Suppressor macrophage (primary cell): ENCODE results near the gene SLC43A1.
A peak's percentile ranks its signal among the peaks of the same experiment; 100 is the strongest.
"Not testable (repeated sequence)": the region's sequence is repeated elsewhere in the genome, so short reads cannot be mapped to it uniquely, and the experiment has no call there.

ENCODE experiments used
- DNase-seq, 4 experiments: peaks; one replicate each; pipeline ENCODE4 v3.0.0-alpha.2; 2020 to 2022
- total RNA-seq, 17 experiments: gene quantifications; one replicate each; lab custom pipeline; 2026; ENCODE audit warnings: mixed read lengths in 6 of 17, inconsistent platforms in 3 of 17; lab: John Stamatoyannopoulos, UW

Gene SLC43A1
- 2.0 to 13.2 (median 8.7) reads per million in 17 experiments for total RNA-seq

DNA sequence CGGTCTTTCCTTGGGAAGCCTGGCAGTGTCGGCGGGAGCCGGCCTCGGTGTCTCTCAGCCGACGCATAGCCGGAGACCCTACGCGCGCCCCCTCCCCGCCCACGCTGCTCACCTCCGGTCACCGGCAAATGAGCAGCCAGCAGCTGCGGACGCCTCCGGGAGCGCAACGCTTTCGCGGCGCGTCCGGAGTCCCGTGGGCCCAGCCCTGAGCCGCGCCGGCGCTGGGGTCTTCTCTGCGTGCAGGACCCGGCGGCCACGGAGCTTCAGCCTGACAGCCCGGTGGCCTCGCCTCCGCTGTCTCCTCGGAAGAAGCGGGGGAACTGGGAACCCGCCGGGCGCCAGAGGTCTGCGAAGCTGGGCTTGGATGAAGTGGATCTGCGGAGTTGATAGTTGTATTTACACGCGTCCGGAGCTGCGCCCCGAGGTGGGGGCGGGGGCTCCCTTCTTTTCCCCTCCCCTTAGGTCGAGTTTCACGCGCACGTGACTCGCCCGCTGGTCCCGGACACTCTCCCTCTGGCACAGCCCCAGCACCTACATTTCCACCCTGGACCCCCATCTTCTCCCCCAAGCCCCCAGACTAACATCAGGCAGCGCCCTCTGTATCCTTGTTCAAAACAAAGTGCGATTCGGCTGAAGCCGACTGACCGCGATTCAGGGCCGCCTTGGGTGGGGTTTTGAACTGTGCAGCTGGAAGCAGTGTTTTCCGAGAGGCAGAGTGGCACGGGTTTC lies at the start of gene SLC43A1:
Gene SLC43A1 (minus strand): TSS at position 371 of the 729 bp plus-strand sequence. CDS start 1,591 bp downstream, outside the sequence.
- peak; percentile 29 to 66 (median 40) for DNase-seq

GRCh38 chr11:57562596-57562995 lies 47.1 kb upstream of the SLC43A1 start:
- DNase-seq = no peak

DNA sequence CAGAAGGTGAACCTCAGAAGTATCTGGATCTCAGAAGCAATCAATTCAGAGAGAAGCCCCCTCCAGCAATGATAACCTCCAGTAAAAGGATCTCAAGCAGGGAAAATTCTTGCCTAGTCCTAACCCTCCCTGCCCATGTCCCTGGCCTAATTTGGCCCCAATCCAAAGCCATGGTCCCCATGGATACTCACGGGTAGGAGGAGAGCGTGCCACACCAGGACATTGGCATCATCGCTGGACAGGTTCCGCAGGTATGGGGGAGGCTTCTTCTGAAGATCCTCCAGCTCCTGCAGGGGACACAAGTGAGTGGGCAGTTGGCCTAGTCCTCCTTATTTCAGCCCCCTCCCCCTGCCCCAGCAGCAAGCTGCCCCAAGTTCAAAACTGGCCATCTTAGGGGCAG lies 44.6 kb upstream of the SLC43A1 start:
- no peak for DNase-seq

DNA sequence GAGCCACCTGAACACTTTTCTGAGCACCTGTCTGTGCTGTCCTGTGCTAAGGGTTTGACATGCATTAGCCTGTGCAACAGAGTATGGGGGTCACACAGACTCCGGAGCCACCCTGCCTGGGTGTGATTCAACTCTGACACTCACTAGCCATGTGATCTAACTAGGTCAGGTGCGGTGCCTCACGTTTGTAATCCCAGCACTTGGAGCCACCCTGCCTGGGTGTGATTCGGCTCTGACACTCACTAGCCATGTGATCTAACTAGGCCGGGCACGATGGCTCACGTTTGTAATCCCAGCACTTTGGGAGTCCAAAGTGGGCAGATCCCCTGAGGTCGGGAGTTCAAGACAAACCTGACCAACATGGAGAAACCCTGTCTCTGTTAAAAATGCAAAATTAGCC lies 40.5 kb upstream of the SLC43A1 start:
- no peak for DNase-seq

- no peak for DNase-seq
Measured at GRCh38 chr11:57555393-57555792, 39.9 kb upstream of the SLC43A1 start.

GRCh38 chr11:57552479-57552878 lies 37.0 kb upstream of the SLC43A1 start:
- DNase-seq = no peak

DNA sequence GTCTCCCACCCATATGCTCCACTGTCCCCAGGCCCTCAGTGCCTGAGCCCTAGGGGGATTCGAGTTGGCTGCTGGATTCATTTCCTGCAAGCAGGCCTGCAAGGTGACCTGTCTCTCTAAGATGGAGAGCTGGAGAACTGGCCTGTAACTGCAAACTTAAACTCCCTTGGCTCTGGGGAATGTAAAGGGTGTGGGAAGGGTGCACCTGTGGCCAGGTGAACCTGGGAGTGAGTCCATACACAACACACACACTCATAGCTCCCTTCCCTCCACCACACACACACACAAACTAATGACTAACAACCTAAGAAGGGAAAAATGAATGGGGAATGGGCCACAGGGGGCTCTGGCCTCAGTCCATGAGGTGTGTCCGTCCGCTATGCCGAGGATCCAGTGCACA lies 36.4 kb upstream of the SLC43A1 start:
- DNase-seq = no peak

DNA sequence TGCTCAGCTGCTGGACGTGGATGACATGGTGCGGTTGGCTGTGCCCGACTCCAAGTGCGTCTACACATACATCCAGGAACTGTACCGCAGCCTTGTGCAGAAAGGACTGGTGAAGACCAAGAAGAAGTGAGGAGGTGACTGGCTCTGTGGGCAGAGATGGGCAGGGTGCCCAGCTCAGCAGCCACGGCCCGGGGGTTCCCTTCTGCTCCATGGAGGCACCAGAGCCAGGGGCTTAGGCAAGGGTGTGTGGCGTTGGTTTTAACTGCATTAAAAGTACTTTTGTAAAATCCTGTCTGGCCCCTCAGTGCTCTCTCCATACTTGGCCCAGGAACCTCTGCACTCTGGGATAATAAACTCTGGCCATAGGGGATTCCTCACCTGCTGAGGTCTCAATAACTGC lies 34.5 kb upstream of the SLC43A1 start:
- no peak for DNase-seq

GRCh38 chr11:57547854-57548377 lies 32.4 kb upstream of the SLC43A1 start:
- peak; percentile 34 to 65 (median 60) for DNase-seq

- peak in 3 of 4 experiments; percentile 21 to 30 (median 26) for DNase-seq
Measured at GRCh38 chr11:57546869-57547475, 31.5 kb upstream of the SLC43A1 start.

DNA sequence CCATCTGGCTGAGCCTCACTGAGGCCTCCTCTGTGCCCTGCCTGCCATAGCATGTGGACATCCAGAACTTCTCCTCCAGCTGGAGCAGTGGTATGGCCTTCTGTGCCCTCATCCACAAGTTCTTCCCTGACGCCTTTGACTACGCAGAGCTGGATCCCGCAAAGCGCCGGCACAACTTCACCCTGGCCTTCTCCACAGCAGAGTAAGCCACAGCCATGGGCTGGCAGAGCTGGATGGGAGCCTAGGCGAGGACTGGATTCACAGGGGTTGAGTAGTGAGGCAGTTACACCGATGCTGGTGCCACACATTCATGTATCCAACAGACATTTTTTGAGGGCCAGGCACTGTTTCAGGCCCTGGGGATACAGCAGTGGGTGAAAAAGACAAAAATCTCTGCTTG lies 30.9 kb upstream of the SLC43A1 start:
- no peak for DNase-seq

- DNase-seq = no peak
Measured at GRCh38 chr11:57545883-57546282, 30.4 kb upstream of the SLC43A1 start.

DNA sequence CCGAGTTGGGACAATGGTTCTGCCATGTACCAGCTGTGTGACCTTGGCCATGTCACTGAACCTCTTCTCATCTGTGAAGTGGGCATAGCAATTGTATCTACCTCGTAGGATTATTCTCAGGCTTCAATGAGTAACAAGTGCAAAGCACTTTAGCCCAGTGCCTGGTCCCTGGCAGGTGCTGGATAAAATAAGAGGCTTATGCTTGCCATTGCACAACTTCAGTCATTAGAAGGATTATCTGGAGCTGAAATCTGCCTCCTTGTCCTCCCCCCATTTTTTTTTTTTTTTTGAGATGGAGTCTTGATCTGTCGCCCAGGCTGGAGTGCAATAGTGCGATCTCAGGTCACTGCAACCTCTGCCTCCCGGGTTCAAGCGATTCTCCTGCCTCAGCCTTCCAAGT lies 29.1 kb upstream of the SLC43A1 start:
- no peak for DNase-seq

DNA sequence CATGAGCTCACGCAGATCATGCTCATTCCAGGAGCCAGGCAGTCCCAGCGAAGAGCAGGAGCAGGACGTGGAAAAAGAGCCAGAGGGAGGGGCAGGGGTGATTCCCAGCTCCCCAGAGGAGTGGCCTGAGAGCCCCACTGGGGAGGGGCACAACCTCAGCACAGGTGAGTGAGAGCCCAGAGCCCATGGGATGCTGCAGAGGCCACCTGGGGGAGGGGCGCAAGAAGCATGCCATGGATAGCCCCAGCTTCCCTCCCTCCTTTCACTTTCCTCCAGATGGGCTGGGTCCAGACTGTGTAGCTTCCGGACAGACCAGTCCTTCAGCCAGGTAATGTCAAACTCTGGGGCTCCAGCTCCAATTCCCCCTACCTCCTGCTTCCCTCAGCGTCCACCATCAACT lies 28.1 kb upstream of the SLC43A1 start:
- no peak for DNase-seq

GRCh38 chr11:57542582-57542981 lies 27.1 kb upstream of the SLC43A1 start:
- no peak for DNase-seq

DNA sequence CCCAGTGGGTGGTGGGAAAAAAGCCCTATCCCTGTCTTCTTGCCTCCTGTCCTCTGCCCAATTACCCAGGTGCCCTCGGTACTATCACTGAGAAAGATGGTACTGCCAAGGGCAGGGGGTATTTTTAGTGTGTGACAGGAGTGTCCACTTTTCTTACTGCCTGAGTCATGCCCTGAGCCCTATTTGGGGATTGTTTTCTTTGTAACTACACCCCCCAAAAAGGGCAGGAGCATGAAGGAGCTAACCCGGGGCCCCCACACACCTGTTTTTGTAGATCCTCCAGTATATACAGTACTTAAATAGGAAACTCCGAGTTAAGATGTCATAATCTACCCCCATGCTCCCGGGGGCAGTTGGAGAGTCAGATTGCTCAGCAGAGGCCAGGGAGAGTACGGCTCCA lies 25.7 kb upstream of the SLC43A1 start:
- no peak for DNase-seq

DNA sequence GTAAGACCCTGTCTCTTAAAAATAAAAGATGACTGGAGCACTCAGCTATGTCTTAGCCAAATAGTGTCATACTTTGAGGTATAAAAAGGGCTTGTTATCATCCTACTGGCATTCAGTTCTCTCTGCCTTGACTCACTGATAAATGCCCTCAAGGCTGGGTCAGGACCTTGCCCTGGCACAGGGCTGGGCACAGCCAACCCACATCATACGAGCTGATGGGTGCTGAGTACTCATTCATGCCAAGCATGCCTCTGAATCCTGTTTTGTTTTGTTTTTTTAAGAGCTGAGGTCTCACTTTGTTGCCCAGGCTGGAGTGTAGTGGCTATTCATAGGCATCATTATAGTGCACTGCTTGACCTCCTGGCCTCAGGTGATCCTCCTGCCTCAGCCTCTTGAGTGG lies 23.8 kb upstream of the SLC43A1 start:
- DNase-seq = no peak

DNA sequence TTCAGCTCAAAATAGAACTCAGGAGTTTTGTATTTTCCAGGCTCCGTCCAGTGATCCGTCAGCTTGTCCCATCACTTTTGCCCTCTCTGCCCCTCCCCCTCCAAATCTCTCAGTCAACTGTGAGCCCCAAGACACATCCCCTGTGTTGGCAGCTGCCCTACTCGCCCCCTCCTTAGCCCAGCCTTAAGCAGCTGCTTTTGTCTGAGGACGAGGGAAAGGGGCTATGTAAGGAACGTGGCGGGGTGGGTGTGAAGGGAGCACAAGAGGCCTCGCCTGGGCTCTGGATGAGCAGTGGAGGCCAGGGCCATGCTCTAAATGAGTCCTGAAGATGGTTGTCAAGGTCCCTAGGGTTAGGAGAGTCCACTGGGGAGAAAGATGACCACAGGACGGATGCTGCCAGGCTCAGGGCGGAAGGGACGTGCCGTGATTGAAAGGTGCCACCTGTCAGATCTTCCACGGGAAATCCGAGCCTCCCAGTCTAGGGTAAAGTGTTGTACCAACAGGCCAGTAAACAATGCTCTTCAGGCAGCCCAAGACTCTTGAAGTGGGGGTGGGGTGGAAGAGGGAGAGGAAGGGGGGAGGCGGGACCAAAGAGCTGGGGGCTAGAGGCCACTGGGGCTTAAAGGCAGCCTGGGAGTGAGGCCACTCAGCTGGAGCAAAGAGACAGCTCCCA lies 21.6 kb upstream of the SLC43A1 start, which contains the start of gene SMTNL1:
Gene SMTNL1 (plus strand): TSS at position 649 of the 673 bp plus-strand sequence. CDS start 5,048 bp downstream, outside the sequence.
- no peak for DNase-seq

- DNase-seq = not testable (repeated sequence)
Measured at GRCh38 chr11:57534449-57534848, 18.9 kb upstream of the SLC43A1 start.

DNA sequence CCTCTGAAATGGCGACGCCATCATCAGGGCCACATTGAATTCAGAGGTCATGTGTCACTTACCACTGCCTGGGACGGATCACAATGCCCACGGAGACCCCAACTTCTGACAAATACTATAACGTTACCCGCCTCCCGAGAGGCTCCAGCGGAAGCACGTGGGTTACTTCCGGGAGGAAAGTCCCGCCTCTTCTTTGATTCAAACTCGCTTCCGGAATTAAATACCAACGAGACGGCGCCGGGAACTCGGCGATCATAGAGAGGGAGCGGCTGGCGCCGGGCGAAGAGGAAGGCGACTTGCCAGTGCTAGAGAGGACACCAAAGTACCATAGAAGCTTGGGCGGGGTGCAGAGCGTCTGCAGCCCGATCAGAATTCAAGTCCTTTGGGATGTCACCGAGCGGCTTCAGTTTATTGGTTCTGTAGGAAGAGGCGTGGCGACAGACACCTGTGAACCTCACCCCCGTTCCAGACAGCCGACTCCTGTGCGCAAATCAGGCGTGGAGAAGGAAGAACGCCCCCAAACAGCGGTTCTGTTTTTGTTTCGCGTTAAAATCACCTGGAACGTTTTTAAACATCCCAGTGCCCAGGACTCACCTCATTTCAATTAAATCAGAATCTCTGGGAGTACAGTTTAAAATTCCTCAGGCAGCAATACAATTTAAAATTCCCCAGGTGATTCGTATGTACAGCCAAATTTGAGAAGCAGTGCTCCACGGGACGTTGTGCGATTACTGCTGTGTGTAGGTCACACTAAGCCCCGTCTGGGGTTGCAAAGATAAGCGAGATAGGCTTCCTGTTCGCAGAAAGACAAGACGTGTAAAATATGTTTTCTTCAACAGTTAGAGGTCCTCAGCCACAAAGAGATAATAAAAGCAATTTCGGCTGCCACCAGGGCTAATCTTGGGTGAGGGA lies 15.3 kb upstream of the SLC43A1 start, which contains the start of gene TIMM10:
Gene TIMM10 (minus strand): TSS at position 159 of the 912 bp plus-strand sequence. CDS start 565 bp downstream, outside the sequence.
- DNase-seq = peak; percentile 96 to 98 (median 98)

DNA sequence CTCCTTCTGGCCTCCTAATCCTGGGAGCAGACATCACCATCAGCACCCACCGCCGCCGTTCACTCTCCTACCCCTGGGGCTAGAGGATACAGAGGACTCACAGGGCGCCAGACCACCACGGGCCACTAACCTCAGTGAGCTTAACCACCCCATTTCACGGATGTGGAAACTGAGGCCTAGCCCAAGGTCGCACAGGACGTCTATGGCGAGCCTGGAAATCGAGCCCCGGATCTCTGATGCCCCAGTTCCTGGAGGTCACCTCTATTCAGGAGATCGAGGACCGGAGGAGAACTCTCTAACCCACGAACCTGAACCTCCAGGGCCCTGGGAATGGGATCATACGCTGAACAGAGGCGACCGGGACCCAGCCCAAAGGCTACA lies 14.7 kb upstream of the SLC43A1 start:
- DNase-seq = no peak

GRCh38 chr11:57529012-57529411 lies 13.5 kb upstream of the SLC43A1 start:
- DNase-seq = no peak
